DOHH2 (cell line): Measurements from ENCODE around the gene ERC2.

ENCODE experiments used
- CTCF ChIP-seq: fragments of 200-600 bp; sonication (generic); IDR thresholded peaks from one replicate; pipeline ENCODE4 v1.5.1; 2014; ENCODE audit warnings: antibody characterized with exemption, mild to moderate bottlenecking, low read depth, low read length; ENCODE audit not compliant: poor library complexity, severe bottlenecking
- EZH2phosphoT487 ChIP-seq: fragments of 200-600 bp; sonication (generic); IDR thresholded peaks from 2 replicates; pipeline ENCODE4 v1.6.1; 2017; ENCODE audit warnings: borderline replicate concordance, mild to moderate bottlenecking, antibody characterized with exemption, low read length, moderate library complexity, mixed read lengths

GRCh38 chr3:56130036-56130435 lies 338.2 kb downstream of the ERC2 start:
- no peak for TF ChIP-seq CTCF
- no peak for TF ChIP-seq EZH2phosphoT487
